SJCRH30 (cell line): Measurements from ENCODE around the gene CLASP1. TPM values are rescaled to one million over a fixed set of nuclear protein-coding genes. Genes with fewer than 3 reads are reported as not detected.
"Not testable (repeated sequence)": the region's sequence is repeated elsewhere in the genome, so short reads cannot be mapped to it uniquely, and the experiment has no call there.

Experiments used
- DNase-seq, 2 experiments: peaks; one replicate each; pipeline ENCODE4 v3.0.0-alpha.2; 2015 to 2020
- H3K27ac ChIP-seq: fragments of 250-450 bp; sonication (Bioruptor Pico); 2 replicates; pipeline ENCODE4 v1.5.1; 2020; ENCODE audit warnings: mild to moderate bottlenecking, moderate library complexity
- H3K27me3 ChIP-seq: fragments of 250-450 bp; sonication (Bioruptor Pico); 2 replicates; pipeline ENCODE4 v1.5.1; 2020; ENCODE audit warnings: mild to moderate bottlenecking, moderate library complexity
- H3K36me3 ChIP-seq: fragments of 250-450 bp; sonication (Bioruptor Pico); 2 replicates; pipeline ENCODE4 v1.5.1; 2020; ENCODE audit warnings: mild to moderate bottlenecking, moderate library complexity
- H3K4me1 ChIP-seq: fragments of 250-450 bp; sonication (Bioruptor Pico); 2 replicates; pipeline ENCODE4 v1.5.1; 2020; ENCODE audit warnings: mild to moderate bottlenecking, moderate library complexity
- H3K4me3 ChIP-seq: fragments of 250-450 bp; sonication (Bioruptor Pico); 2 replicates; pipeline ENCODE4 v1.5.1; 2020; ENCODE audit warnings: mild to moderate bottlenecking, moderate library complexity
- H3K9me3 ChIP-seq: fragments of 250-450 bp; sonication (Bioruptor Pico); replicated peaks from 2 replicates; pipeline ENCODE4 v1.5.1; 2020; ENCODE audit warnings: mild to moderate bottlenecking, moderate library complexity
- total RNA-seq: library from RNA; depleted of rRNA; stranded (reverse); fragments of >200 nt; shearing (Covaris generic); gene quantifications from 2 replicates; pipeline ENCODE4 v1.2.3, GENCODE V29; 2014

The CLASP1 gene
- total RNA-seq, 1 experiment from 2014 or later: 53.8 TPM

DNA sequence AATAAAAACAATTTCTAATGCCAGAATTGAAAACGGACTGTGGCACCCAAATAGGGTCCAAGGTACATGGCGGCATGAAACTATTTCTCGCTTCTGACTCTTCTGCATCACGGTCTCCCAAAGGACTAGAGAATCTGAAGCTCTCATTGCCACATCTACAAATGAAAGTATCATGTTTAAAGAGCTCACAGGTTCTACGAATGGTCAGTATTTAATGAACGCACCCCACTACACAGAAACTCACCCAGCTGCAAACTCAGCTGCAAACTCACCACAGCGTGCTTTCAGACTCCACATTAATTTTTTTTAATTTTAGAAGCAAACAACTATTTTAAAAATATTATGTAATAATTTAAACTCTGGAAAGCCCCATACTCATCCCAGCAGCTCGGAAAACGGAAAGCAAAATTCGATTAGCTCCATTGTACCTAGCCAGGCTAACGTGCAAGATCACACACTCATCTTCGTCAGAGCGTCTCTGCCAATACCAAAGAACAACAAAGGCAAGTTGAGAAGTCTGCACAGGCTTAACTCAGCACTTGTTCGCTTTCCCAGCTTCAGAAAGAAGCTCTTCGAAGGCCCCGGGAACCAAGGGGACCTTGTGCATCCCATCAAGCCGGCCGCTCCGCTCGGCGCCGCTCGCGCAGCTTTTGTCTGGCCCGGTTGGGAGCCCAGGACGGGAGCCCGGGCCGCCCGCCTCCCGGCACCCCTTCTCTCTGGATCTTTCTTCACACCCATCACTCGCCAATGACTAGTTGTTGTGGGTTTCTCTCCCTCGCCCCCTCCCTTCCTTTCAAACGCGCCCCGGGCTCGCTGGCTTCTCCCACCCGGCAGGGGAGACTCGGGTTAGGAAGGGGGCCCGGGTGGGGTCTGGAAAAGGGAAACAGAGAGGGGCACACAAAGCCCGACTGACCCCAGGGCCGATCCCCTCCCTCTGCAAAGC lies 785 bp downstream of the CLASP1 start:
- Histone ChIP-seq H3K4me3 (peak overlapping the region; percentile 66), H3K36me3 (no peaks in the 10 kb centered on the region), H3K27ac (peak overlapping the region; percentile 83), H3K4me1 (peaks cover 9% of the 10 kb centered on the region), H3K9me3 (no peaks in the 10 kb centered on the region), H3K27me3 (no peaks in the 10 kb centered on the region)
- DNase-seq: peak; percentile 49 to 63

DNA sequence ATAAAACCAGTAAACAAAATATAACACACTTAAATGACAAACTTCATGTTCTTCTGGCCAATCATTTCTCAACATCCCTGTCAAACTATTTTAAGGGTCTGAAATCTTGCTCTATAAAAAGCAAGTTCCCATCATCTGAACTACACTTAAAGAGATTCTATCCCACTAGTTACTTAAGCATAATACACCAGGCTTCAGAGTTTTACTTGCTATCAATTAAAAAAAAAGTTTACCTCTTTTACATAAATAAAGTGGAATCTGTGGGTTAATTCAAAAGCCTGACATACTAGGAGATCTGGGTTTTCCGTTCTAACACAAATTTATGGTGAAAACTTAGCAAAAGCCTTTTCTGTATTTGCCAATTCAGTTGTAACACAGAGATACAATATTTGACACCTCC lies 1.9 kb downstream of the CLASP1 start:
- Histone ChIP-seq H3K27ac (no peak overlapping the region), H3K27me3 (no peaks in the 10 kb centered on the region), H3K9me3 (no peaks in the 10 kb centered on the region), H3K4me3 (no peak overlapping the region; the same call in 1 of the 2 replicates), H3K36me3 (no peaks in the 10 kb centered on the region), H3K4me1 (peaks cover 9% of the 10 kb centered on the region)
- no peak for DNase-seq

- Histone ChIP-seq H3K4me1 (peaks cover 3% of the 10 kb centered on the region; the same call in 1 of the 2 replicates), H3K9me3 (no peaks in the 10 kb centered on the region), H3K27ac (no peak overlapping the region), H3K27me3 (no peaks in the 10 kb centered on the region), H3K4me3 (no peak overlapping the region), H3K36me3 (no peaks in the 10 kb centered on the region)
- DNase-seq: no peak
Measured at GRCh38 chr2:121644715-121645114, 4.5 kb downstream of the CLASP1 start.

DNA sequence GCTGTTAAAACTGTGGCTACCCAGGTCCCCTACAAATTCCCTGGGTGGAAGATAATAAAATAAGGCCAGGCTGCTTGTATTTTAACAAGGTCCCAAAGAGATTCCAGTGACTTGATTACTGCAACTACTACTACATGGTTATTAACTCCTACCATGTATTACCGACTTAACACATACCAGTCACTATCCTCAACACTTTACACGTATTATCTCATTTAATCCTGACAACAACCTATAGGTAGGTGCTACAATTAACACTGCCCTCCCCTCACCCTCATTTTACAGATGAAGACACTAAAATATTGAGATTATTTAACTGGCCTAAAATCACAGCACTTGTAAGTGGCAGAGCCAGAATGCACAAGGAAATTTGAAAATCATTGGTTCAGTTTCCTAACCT lies 5.4 kb downstream of the CLASP1 start:
- Histone ChIP-seq H3K27ac (no peak overlapping the region), H3K9me3 (no peaks in the 10 kb centered on the region), H3K36me3 (peaks cover 1% of the 10 kb centered on the region; the same call in 1 of the 2 replicates), H3K27me3 (no peaks in the 10 kb centered on the region), H3K4me3 (no peak overlapping the region), H3K4me1 (peaks cover 3% of the 10 kb centered on the region; the same call in 1 of the 2 replicates)
- DNase-seq: no peak

- no peak overlapping the region for H3K27ac ChIP-seq
- DNase-seq: no peak
Measured at GRCh38 chr2:121640380-121641316, 8.6 kb downstream of the CLASP1 start.

GRCh38 chr2:121639846-121640245 lies 9.4 kb downstream of the CLASP1 start:
- H3K27me3 ChIP-seq, H3K27ac ChIP-seq, DNase-seq, H3K4me1 ChIP-seq, H3K4me3 ChIP-seq, H3K9me3 ChIP-seq: not testable (repeated sequence)
- H3K36me3 ChIP-seq: peaks cover 11% of the 10 kb centered on the region

More at GRCh38 chr2:121640380-121641316, 8.6 kb downstream of the CLASP1 start:
- Histone ChIP-seq H3K9me3 (peaks cover 6% of the 10 kb centered on the region; the same call in 1 of the 2 replicates), H3K36me3 (peaks cover 11% of the 10 kb centered on the region), H3K27me3 (no peaks in the 10 kb centered on the region), H3K4me3 (no peak overlapping the region), H3K4me1 (no peaks in the 10 kb centered on the region)

DNA sequence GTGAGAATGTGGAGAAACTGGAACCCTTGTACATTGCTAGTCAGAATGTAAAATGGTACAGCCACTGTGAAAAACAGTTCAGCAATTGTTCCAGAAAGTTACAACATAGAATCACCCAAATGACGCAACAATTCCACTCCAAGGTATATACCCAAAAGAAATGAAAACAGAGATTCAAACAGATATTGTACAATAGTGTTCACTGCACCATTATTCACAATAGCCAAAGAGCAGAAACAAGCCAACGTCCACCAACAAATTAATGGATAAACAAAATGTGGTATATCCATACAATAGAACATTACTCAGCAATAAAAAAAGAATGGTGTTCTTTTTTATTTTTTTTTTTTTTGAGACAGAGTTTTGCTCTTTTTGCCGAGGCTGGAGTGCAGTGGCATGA lies 10.9 kb downstream of the CLASP1 start:
- peaks cover 6% of the 10 kb centered on the region; the same call in 1 of the 2 replicates for H3K9me3 ChIP-seq
- no peak overlapping the region for H3K27ac ChIP-seq
- no peak for DNase-seq
- no peak overlapping the region for H3K4me3 ChIP-seq
- no peaks in the 10 kb centered on the region for H3K27me3 ChIP-seq
- peaks cover 11% of the 10 kb centered on the region for H3K36me3 ChIP-seq
- peaks cover 8% of the 10 kb centered on the region; the same call in 1 of the 2 replicates for H3K4me1 ChIP-seq

DNA sequence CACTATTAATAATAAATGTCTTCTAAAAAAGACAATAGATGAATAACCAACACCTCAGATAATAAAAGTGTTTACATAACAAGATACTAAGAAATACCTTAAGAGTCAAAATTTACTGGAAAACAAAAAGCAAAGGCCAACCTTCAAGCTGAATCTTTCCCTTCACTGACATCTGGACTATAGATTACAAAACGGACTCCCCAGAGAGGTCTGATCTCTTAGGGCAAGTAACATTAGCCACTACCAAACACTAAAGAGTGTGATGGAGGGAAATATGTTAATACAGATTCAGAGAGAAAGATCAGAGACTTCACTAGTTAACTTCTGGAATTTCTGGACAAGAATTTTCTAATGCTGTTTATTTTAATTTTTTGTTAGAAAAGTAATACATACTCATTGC lies 13.9 kb downstream of the CLASP1 start:
- peaks cover 6% of the 10 kb centered on the region; the same call in 1 of the 2 replicates for H3K9me3 ChIP-seq
- no peaks in the 10 kb centered on the region for H3K27me3 ChIP-seq
- no peak for DNase-seq
- peaks cover 8% of the 10 kb centered on the region; the same call in 1 of the 2 replicates for H3K4me1 ChIP-seq
- H3K27ac ChIP-seq: no peak overlapping the region
- peaks cover 13% of the 10 kb centered on the region for H3K36me3 ChIP-seq
- no peak overlapping the region for H3K4me3 ChIP-seq

DNA sequence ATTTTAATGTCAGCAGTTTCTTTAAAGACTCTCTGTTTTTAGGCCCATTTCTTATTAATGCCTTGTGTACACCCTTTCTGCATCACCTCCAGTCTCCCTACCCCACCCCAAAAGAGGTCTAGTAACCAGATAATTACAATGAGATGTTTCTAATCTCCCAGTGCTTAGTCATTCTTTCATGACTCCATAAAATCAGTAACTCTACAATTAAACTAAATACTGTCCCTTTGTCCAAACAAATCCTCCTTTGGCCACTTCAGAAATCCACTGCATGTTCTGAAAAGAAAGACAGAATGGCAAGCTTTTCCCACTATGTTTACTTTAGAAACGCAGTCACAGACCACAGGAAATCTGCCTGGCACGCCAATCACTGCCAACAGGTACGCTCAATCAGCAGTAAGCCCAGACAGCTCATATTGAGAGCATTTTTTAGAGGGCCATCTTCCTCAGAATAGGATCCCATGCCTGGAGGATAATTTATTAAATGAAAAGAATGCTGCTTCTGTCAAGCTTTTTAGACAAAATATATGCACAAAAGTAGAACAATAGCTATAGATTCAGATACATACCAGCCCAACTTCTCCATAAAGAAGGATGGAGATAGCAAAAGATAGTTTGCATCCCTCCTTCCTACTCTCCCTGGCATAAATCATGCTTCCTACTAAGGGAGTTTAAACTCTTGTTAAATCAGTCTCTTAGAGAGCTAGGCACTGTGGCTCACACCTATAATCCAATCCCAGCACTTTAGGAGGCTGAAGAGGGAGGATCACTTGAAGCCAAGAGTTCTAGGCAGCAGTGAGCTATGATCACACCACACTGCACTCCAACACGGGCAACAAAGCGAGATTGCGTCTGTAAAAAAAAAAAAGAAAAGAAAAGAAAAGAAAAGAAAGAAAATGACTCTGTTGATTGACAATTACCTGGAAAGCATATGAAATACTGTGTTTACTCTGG lies 14.6 kb downstream of the CLASP1 start:
- DNase-seq: peak; percentile 11 to 34
- Histone ChIP-seq H3K27me3 (no peaks in the 10 kb centered on the region), H3K36me3 (peaks cover 13% of the 10 kb centered on the region), H3K9me3 (peaks cover 6% of the 10 kb centered on the region; the same call in 1 of the 2 replicates), H3K4me3 (no peak overlapping the region), H3K4me1 (peaks cover 8% of the 10 kb centered on the region; the same call in 1 of the 2 replicates), H3K27ac (no peak overlapping the region)

DNA sequence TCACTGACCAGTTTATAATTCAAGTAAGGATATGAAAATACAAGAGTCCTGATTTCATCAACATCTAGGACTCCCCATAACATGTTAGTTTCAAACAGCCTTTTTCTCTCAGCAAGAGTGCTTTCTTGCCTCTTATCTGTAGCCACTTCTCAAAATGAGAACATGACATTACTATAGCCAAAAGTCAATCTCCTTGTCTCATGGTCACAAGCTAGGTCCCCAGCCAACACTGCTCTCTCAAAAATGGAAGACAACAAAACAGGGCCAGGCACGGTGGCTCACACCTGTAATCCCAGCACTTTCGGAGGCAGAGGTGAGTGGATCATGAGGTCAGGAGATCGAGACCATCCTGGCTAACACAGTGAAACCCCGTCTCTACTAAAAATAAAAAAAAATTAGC lies 15.8 kb downstream of the CLASP1 start:
- peaks cover 8% of the 10 kb centered on the region; the same call in 1 of the 2 replicates for H3K4me1 ChIP-seq
- H3K27ac ChIP-seq: no peak overlapping the region
- H3K36me3 ChIP-seq: peaks cover 8% of the 10 kb centered on the region

GRCh38 chr2:121627525-121628050 lies 21.7 kb downstream of the CLASP1 start:
- Histone ChIP-seq H3K36me3 (peaks cover 13% of the 10 kb centered on the region; the same call in 1 of the 2 replicates), H3K4me3 (no peak overlapping the region), H3K9me3 (no peaks in the 10 kb centered on the region), H3K27me3 (no peaks in the 10 kb centered on the region), H3K4me1 (no peaks in the 10 kb centered on the region), H3K27ac (no peak overlapping the region)
- DNase-seq: no peak

More for the DNA sequence above, 15.8 kb downstream of the CLASP1 start:
- Histone ChIP-seq H3K9me3 (peaks cover 6% of the 10 kb centered on the region; the same call in 1 of the 2 replicates), H3K4me3 (no peak overlapping the region), H3K27me3 (no peaks in the 10 kb centered on the region)
- DNase-seq: no peak

- DNase-seq: no peak
- no peak overlapping the region for H3K4me3 ChIP-seq
Measured at GRCh38 chr2:121626777-121627524, 22.3 kb downstream of the CLASP1 start.

DNA sequence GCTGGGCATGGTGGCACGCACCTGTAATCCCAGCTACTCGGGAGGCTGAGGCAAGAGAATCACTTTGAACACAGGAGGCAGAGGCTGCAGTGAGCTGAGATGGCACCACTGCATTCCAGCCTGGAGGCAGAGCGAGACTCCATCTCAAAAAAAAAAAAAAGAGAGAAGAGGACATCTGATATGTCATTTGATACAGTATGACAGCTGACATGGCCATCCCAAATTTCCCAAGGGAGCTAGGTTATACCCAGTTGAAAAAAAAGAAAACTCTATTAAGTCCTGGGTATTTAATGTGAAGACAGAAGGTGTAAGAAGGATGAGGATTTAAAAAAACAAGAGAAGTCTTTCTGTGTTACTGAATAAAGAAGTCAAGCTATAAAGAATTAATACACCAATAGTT lies 23.3 kb downstream of the CLASP1 start:
- no peaks in the 10 kb centered on the region for H3K9me3 ChIP-seq
- H3K4me3 ChIP-seq: no peak overlapping the region
- no peak overlapping the region for H3K27ac ChIP-seq
- H3K4me1 ChIP-seq: no peaks in the 10 kb centered on the region
- no peaks in the 10 kb centered on the region for H3K27me3 ChIP-seq
- peak in 1 of 2 experiments; percentile 51 for DNase-seq
- H3K36me3 ChIP-seq: peaks cover 11% of the 10 kb centered on the region; the same call in 1 of the 2 replicates

More at GRCh38 chr2:121626777-121627524, 22.3 kb downstream of the CLASP1 start:
- Histone ChIP-seq H3K4me1 (no peaks in the 10 kb centered on the region), H3K36me3 (peaks cover 11% of the 10 kb centered on the region; the same call in 1 of the 2 replicates), H3K9me3 (no peaks in the 10 kb centered on the region), H3K27me3 (no peaks in the 10 kb centered on the region), H3K27ac (no peak overlapping the region)
